Neural progenitor cell (in vitro differentiated cells): ENCODE results near the gene HIKESHI. TPM values are rescaled to one million over a fixed set of nuclear protein-coding genes. Genes with fewer than 3 reads are reported as not detected.

ENCODE experiments used
- DNase-seq: peaks from one replicate; pipeline ENCODE4 v3.0.0-alpha.2; 2016; ENCODE audit warnings: low spot score
- H2AFZ ChIP-seq: fragments of 200-600 bp; sonication (generic); replicated peaks from 2 replicates; pipeline ENCODE4 v1.6.1; 2016; ENCODE audit warnings: antibody characterized with exemption
- H3F3A ChIP-seq: fragments of 200-600 bp; sonication (generic); 2 replicates; pipeline ENCODE4 v1.6.1; 2016; ENCODE audit warnings: antibody characterized with exemption, low read depth
- H3K27ac ChIP-seq: fragments of 200-600 bp; sonication (generic); 2 replicates; pipeline ENCODE4 v1.5.1; 2016; ENCODE audit warnings: mild to moderate bottlenecking
- H3K27me3 ChIP-seq: fragments of 200-600 bp; sonication (generic); 2 replicates; pipeline ENCODE4 v1.6.1; 2016; ENCODE audit warnings: mild to moderate bottlenecking, moderate library complexity
- H3K36me3 ChIP-seq: fragments of 200-600 bp; sonication (generic); 2 replicates; pipeline ENCODE4 v1.5.1; 2016
- H3K4me1 ChIP-seq: fragments of 200-600 bp; sonication (generic); 2 replicates; pipeline ENCODE4 v1.6.1; 2016; ENCODE audit warnings: mixed run types
- H3K4me2 ChIP-seq: fragments of 200-600 bp; sonication (generic); 2 replicates; pipeline ENCODE4 v1.6.1; 2016
- H3K4me3 ChIP-seq: fragments of 200-600 bp; sonication (generic); 2 replicates; pipeline ENCODE4 v1.5.1; 2016
- H3K79me2 ChIP-seq: fragments of 200-600 bp; sonication (generic); 2 replicates; pipeline ENCODE4 v1.6.1; 2016; ENCODE audit warnings: low read depth
- H3K9ac ChIP-seq: fragments of 200-600 bp; sonication (generic); 2 replicates; pipeline ENCODE4 v1.6.1; 2016
- H3K9me3 ChIP-seq: fragments of 200-600 bp; sonication (generic); 2 replicates; pipeline ENCODE4 v1.5.1; 2016; ENCODE audit warnings: low read depth
- H4K20me1 ChIP-seq: fragments of 200-600 bp; sonication (generic); 2 replicates; pipeline ENCODE4 v1.6.1; 2016; ENCODE audit warnings: low read depth
- H3K27ac Mint-ChIP-seq: 3 replicates; pipeline ENCODE4 v1.8.0; 2021; ENCODE audit warnings: mixed read lengths
- H3K27me3 Mint-ChIP-seq: 2 replicates; pipeline ENCODE4 v1.8.0; 2022; ENCODE audit warnings: low read depth, mild to moderate bottlenecking, inconsistent platforms, moderate library complexity, mixed read lengths; ENCODE audit not compliant: insufficient read depth
- H3K36me3 Mint-ChIP-seq: 3 replicates; pipeline ENCODE4 v1.8.0; 2021; ENCODE audit warnings: mixed read lengths
- H3K4me1 Mint-ChIP-seq: 3 replicates; pipeline ENCODE4 v1.8.0; 2021; ENCODE audit warnings: mixed read lengths
- H3K4me3 Mint-ChIP-seq: 3 replicates; pipeline ENCODE4 v1.8.0; 2021; ENCODE audit warnings: mild to moderate bottlenecking, moderate library complexity, mixed read lengths
- H3K9me3 Mint-ChIP-seq: 3 replicates; pipeline ENCODE4 v1.8.0; 2020; ENCODE audit warnings: mixed read lengths
- EZH2 ChIP-seq: fragments of 200-600 bp; sonication (generic); IDR thresholded peaks from 2 replicates; pipeline ENCODE4 v1.6.1; 2017; ENCODE audit warnings: antibody characterized with exemption, mild to moderate bottlenecking, moderate library complexity
- EZH2phosphoT487 ChIP-seq: fragments of 200-600 bp; sonication (generic); IDR thresholded peaks from 2 replicates; pipeline ENCODE4 v1.6.1; 2017; ENCODE audit warnings: antibody characterized with exemption
- total RNA-seq: library from RNA; depleted of rRNA; stranded (reverse); fragments of >200 nt; gene quantifications from 2 replicates; pipeline ENCODE4 v1.2.3, GENCODE V29; 2015; ENCODE audit warnings: low replicate concordance
- TF ChIP-seq, protein P1 (sequence below): fragments of 200-600 bp; sonication (generic); IDR thresholded peaks from 2 replicates; pipeline ENCODE4 v1.5.1; 2017; ENCODE audit warnings: antibody characterized with exemption, mild to moderate bottlenecking

Gene HIKESHI
- total RNA-seq, 1 donor from 2014 or later: 87.2 TPM

DNA sequence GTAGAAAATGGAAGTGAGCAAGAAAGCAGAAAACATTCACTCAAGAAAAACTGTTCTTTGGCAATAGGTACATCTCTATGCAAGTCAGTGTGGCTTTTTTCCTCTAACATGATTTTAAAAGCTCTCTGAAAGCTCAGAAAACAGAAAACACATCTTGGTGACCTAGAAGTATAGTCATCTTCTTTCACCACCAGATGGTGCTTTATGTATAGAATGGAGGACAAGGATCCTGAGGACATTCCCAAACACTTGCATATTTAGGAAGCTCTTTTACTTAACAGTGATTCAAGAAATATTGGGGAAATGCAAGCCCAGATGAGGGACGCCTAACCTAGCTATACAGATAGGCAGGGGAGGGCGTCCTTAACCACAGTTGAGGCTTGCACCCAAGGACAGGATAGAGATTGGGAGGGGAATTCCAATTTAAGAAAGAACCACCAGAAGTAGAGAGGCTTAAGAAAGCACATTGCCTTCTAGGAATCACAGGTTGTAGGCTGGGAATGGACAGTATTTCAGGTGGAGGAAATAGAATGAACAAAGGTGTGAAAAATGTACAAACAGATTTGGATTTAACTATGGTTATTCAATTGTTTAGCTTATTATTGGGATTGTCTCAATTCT lies 58.8 kb downstream of the HIKESHI start:
- TF ChIP-seq EZH2phosphoT487 (no peak), EZH2 (no peak)
- TF ChIP-seq, protein P1, sequence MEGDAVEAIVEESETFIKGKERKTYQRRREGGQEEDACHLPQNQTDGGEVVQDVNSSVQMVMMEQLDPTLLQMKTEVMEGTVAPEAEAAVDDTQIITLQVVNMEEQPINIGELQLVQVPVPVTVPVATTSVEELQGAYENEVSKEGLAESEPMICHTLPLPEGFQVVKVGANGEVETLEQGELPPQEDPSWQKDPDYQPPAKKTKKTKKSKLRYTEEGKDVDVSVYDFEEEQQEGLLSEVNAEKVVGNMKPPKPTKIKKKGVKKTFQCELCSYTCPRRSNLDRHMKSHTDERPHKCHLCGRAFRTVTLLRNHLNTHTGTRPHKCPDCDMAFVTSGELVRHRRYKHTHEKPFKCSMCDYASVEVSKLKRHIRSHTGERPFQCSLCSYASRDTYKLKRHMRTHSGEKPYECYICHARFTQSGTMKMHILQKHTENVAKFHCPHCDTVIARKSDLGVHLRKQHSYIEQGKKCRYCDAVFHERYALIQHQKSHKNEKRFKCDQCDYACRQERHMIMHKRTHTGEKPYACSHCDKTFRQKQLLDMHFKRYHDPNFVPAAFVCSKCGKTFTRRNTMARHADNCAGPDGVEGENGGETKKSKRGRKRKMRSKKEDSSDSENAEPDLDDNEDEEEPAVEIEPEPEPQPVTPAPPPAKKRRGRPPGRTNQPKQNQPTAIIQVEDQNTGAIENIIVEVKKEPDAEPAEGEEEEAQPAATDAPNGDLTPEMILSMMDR: peak; percentile 55
- H3K27ac Mint-ChIP-seq: no peak overlapping the region
- Histone ChIP-seq H3K27me3 (no peaks in the 10 kb centered on the region), H3K27ac (no peak overlapping the region), H3K4me3 (no peak overlapping the region), H4K20me1 (no peaks in the 10 kb centered on the region), H3K4me1 (no peaks in the 10 kb centered on the region), H3K9me3 (no peaks in the 10 kb centered on the region), H3F3A (no peaks in the 10 kb centered on the region), H3K9ac (no peak overlapping the region), H2AFZ (no peak overlapping the region), H3K36me3 (no peaks in the 10 kb centered on the region), H3K4me2 (no peak overlapping the region), H3K79me2 (no peaks in the 10 kb centered on the region)
- H3K36me3 Mint-ChIP-seq: peaks cover 2% of the 10 kb centered on the region
- H3K4me3 Mint-ChIP-seq: no peak overlapping the region
- no peaks in the 10 kb centered on the region for H3K4me1 Mint-ChIP-seq
- peak; percentile 48 for DNase-seq
- H3K27me3 Mint-ChIP-seq: peaks cover 3% of the 10 kb centered on the region
- H3K9me3 Mint-ChIP-seq: peaks cover 6% of the 10 kb centered on the region

GRCh38 chr11:86363424-86363823 lies 61.4 kb downstream of the HIKESHI start:
- Mint-ChIP-seq H3K36me3 (peaks cover 2% of the 10 kb centered on the region), H3K27me3 (peaks cover 3% of the 10 kb centered on the region), H3K4me3 (no peak overlapping the region), H3K27ac (no peak overlapping the region), H3K9me3 (peaks cover 6% of the 10 kb centered on the region), H3K4me1 (no peaks in the 10 kb centered on the region)
- H4K20me1 ChIP-seq: no peaks in the 10 kb centered on the region
- DNase-seq: no peak
- no peak overlapping the region for H2AFZ ChIP-seq
- no peak overlapping the region for H3K27ac ChIP-seq
- no peaks in the 10 kb centered on the region for H3K27me3 ChIP-seq
- H3K4me2 ChIP-seq: no peak overlapping the region
- H3K36me3 ChIP-seq: no peaks in the 10 kb centered on the region
- no peaks in the 10 kb centered on the region for H3K9me3 ChIP-seq
- no peak overlapping the region for H3K9ac ChIP-seq
- no peaks in the 10 kb centered on the region for H3K4me1 ChIP-seq
- no peaks in the 10 kb centered on the region for H3F3A ChIP-seq
- TF ChIP-seq EZH2phosphoT487 (no peak), EZH2 (no peak)
- TF ChIP-seq, protein P1: no peak
- no peaks in the 10 kb centered on the region for H3K79me2 ChIP-seq
- no peak overlapping the region for H3K4me3 ChIP-seq

DNA sequence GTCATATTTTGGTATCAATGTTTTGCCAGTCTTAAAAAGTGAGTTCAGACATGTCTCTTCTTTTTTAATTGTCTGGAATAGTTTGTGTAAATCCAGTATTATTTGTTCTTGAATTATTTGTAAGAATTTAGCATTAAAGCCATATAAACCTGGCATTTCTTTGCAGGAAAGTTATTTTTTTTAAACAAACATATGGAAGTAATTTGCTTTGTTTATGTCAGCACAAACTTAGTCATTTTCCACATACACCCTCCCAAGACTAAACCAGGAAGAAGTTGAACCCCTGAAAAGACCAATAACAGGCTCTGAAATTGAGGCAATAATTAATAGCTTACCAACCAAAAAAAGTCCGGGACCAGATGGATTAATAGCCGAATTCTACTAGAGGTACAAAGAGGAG lies 63.5 kb downstream of the HIKESHI start:
- Mint-ChIP-seq H3K27me3 (peaks cover 2% of the 10 kb centered on the region), H3K4me3 (no peak overlapping the region), H3K4me1 (peaks cover 11% of the 10 kb centered on the region), H3K9me3 (peaks cover 15% of the 10 kb centered on the region), H3K36me3 (peaks cover 2% of the 10 kb centered on the region), H3K27ac (no peak overlapping the region)
- Histone ChIP-seq H3K4me1 (no peaks in the 10 kb centered on the region), H3K36me3 (no peaks in the 10 kb centered on the region), H3F3A (no peaks in the 10 kb centered on the region), H3K9me3 (no peaks in the 10 kb centered on the region), H3K27me3 (no peaks in the 10 kb centered on the region), H3K79me2 (no peaks in the 10 kb centered on the region), H3K9ac (no peak overlapping the region), H2AFZ (no peak overlapping the region), H4K20me1 (no peaks in the 10 kb centered on the region), H3K27ac (no peak overlapping the region), H3K4me2 (no peak overlapping the region), H3K4me3 (no peak overlapping the region)
- no peak for DNase-seq
- TF ChIP-seq EZH2phosphoT487 (no peak), EZH2 (no peak)
- TF ChIP-seq, protein P1: no peak
